22Rv1 (cell line): Measurements from ENCODE around the gene MMP28.

Experiments
- CTCF ChIP-seq: fragments of 450-650 bp; IDR thresholded peaks from 2 replicates; pipeline ENCODE4 v1.5.1; 2017; ENCODE audit warnings: mild to moderate bottlenecking
- ZFX ChIP-seq: fragments of 450-650 bp; IDR thresholded peaks from 2 replicates; pipeline ENCODE4 v1.6.1; 2017; ENCODE audit warnings: antibody characterized with exemption, borderline replicate concordance

DNA sequence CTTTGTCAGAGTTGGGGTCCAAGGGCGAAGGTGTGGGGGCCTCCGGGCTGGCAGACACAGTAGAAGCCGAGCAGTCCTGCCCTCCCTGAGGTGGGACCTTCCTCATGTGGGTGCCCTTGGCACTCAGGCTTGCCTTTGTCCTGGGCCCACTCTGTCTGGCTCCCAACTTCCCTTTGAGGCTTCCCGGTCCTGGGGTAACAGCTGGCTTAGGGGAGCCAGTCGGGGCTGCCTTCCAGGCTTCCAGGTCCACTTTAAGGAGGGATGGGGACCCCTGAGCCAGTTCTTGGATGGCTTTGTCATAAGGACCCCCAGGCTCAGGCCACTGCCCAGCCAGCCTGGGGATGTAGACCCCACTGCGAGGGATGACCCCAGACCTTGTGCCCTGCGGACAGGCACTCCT is 50.2 kb downstream of the MMP28 start:
- TF ChIP-seq CTCF, result no peak
- TF ChIP-seq ZFX, result no peak
